ENCODE results near the gene POLR2F.
A peak's percentile ranks its signal among the peaks of the same experiment; 100 is the strongest.

POLR2F gene

DNA sequence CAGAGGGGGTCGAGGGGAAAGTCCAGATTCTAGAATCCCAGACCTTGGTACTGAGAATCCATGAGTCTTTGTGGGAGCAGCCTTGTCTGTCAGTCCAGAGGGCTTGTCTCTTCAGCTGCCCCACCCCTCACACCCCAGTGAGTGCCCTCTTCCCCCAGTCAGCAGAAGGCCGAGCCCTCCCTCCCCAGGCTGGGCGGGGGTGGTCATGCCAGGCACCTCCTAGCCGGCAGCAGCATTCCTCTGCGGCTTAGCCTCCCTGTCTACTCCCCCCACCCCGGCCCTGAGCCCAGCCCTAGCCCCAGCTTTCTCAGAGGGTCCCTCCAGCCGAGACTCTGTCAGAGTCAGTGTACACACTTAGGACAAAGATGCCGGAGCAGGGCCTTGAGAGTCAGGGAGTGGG lies 26.3 kb downstream of the POLR2F start:
- peak in 10 of 58 donors; percentile 32 to 53 (median 42) for DNase-seq

- DNase-seq, result peak in 1 of 58 donors; percentile 36
Measured at GRCh38 chr22:37981282-37982011, 27.9 kb downstream of the POLR2F start.

- DNase-seq, result no peak
Measured at GRCh38 chr22:37982151-37982785, 28.8 kb downstream of the POLR2F start.

DNA sequence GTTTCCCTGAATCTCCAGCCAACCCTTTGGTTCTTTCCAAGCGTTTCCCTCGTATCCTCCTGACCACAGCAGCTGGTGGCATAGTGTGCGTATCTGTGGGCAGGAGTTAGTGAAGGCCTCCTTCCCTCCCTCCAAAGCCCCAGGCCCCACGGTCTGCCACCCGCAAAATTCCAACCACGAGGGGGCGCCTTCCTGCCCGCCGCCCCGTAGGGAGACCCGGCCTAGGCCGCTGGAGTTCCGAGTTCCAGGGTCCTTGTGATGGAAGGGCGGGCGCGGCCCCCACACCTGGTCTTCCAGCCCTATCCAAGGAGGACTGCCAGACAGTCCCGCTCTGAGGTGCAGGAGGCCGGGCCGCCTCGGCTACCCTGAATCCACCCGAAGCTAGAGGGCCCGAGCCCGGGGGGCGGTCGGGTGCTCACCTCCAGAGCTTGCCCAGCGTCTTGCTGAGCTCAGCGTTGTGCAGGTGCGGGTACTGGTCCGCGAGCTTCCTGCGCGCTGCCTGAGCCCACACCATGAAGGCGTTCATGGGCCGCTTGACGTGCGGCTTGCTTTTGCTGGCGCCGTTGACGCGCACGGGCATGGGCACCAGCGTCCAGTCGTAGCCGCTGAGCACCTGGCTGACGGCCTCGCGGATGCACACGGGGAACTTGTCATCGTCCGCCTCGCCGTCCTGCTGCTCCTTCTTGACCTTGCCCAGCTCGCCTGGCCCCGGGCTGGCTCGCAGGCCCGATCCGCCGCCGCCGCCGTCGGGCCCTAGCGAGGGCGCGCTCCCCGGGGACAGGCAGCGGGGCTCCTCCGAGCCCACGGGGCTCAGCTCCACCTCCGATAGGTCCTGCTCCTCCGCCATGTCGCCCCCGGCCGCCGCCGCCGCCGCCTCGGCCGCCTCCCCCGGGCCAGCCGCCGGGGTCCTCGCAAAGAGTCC lies 29.7 kb downstream of the POLR2F start:
- peak in 4 of 58 donors; percentile 27 to 41 (median 37) for DNase-seq

DNA sequence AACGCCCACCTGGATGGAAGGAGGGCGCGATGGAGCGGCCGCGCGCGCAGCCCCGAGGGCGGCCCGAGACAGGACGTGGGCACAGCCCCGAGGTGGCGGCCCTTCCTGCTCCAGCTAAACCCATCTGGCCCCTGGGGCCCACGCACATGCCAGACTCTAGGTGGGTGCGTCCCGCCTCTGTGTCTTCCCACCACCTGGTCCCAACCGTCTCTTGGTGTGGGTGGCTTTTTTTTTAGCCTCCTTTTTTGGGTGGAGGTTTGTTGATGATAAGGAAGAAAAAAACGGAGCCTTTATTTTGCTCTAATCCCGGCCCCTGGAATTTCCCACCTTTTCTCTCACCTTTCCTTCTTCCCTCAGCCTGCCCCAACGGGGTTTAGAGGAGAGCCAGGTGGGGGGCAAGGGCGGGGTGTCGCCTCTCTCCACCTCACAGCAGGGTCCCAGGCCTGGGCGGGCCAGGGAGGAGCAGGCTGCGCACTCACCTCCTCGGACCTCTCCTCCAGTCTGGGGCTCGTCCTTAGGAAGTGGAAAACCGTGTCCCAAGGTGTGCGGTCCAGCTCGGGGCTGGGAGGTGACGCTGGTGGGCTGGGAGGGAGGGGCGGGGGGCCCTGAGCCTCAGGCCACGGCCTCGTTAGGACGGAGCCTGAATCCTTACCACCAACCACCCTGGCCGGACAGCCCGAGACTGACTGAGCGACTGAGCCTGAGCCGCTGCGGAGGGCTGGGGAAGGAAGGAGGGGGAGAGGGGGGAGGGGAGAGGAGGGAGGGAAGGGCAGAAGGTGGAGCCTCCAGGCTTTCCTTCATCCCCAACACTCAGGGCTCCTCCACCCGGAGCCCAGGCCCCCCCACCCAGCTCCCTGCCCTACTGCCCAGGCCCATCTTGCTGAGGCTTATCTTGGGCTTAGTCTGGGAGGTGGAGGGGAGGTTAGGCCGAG lies 30.6 kb downstream of the POLR2F start, which contains the start of gene SOX10:
Gene SOX10, minus strand, starts transcription at position 696 of the 932 bp plus-strand sequence. CDS start 771 bp downstream, outside the sequence.
- DNase-seq, result peak in 46 of 58 donors; percentile 8 to 87 (median 67)

DNA sequence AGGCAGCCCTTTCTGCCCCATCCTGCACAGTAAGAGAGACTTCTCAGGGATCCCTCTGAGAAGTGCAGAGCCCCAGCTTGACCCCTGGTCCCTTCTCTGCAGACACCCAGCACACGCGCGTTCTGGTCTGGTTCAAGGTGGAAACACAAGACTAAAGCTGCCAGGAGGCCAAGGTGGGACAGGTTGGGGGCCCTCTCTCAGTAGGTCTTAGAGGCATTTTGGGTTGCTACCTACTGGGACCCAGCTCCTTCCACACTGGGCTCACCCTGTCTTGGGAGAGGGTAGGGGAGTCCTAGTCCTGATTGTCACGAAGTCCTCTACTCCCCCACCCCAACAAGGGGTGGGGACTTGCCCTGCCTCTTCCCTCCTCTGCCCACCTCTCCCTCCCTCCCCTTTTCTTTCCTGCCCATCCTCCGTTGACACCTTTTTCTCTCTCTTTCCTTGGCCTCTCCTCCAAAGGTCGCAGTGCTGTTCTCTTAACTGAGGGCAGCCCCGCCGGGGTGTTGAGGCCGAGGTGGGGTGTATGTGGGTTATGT lies 31.6 kb downstream of the POLR2F start:
- DNase-seq, result peak in 2 of 58 donors; percentile 62 to 70

DNA sequence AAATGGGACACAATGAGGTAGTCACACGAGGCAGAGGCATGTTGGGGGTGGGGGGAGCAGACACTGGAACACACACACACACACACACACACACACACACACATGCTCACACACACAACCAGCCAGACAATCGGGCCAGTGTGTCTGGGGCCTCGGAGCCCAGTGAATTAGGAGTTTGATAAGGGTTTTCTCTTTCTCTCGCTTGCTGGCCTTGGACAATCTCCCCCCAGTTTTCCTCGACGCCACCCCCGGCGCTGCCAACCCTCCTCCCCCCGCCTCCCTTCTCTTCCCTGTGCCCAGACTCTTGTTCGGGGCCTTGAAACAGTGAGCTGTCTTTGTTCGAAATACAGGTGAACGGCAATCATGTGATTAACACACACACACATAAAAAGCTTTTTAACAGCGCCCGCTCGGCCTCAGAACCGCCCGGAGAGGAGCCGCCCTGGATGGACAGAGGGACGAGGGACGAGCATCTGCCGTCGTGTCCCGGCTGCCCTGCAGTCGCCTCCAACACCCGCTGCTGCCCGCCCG lies 32.3 kb downstream of the POLR2F start:
- DNase-seq, result peak in 51 of 58 donors; percentile 20 to 94 (median 73)

DNA sequence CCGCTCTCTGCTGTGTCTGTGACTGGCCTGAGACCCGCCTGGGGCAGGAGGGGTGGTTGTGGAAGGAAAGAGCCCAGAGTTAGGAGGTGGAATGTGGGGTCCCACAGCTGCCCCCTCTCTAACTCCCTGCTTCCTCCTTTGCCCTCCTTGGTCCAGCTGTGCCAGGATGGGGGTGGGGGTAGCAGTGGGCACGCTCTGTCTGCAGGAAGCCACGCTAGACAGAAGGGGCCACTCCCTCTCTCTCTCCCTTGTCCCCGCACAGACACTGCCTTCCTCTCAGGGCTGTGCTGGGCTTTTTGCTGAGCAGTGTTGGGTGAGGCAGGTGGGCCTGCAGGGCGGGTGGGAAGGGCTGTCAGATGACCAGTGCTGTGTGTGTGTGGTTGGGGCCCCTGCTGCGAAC lies 32.9 kb downstream of the POLR2F start:
- DNase-seq, result peak in 2 of 58 donors; percentile 57 to 66

DNA sequence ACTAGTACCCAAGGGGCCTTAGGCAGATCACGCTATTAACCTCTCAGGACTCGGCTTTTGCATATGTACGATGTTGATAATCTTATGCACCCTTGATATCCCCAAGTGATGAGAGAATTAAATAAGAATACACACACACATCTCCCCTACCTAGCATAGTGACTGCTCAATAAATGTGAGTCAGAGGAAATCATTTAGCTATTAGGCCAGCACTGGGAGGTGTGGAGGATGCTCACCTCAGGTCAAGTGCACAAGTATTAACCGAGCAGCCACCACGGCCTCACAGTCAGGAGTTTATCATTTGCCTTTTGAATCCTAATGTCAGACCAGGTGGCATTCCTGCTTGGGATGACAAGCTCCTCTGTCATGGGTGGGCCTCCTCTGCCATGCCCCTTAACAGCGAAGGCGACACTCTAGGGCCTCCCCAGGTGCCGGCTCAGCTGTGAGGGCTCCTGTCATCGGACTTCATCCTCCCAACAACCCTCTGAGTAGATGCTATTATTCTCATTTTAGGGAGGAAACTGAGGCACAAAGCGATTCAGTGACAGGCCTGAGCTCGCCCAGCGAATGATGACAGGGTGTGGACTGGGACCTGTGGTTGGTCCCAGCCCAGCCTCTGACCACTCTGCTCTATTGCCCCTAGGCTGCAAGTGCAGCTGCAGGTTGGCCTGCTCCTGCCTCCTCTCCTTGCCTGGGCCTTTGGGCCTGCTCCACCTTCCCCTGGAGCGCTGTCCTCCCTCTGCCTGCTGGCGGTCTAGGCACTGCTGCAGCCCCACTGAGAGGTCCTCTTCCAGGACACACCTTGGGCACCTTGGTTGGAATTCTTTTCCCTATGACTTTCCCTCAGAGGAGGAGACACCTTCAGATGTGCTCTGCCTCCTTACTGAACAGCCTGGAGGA lies 35.9 kb downstream of the POLR2F start:
- DNase-seq, result no peak

- DNase-seq, result peak in 1 of 58 donors; percentile 50
Measured at GRCh38 chr22:37990301-37990700, 36.8 kb downstream of the POLR2F start.

- DNase-seq, result no peak
Measured at GRCh38 chr22:37990862-37991261, 37.4 kb downstream of the POLR2F start.

GRCh38 chr22:37991731-37992442 lies 38.4 kb downstream of the POLR2F start:
- no peak for DNase-seq

DNA sequence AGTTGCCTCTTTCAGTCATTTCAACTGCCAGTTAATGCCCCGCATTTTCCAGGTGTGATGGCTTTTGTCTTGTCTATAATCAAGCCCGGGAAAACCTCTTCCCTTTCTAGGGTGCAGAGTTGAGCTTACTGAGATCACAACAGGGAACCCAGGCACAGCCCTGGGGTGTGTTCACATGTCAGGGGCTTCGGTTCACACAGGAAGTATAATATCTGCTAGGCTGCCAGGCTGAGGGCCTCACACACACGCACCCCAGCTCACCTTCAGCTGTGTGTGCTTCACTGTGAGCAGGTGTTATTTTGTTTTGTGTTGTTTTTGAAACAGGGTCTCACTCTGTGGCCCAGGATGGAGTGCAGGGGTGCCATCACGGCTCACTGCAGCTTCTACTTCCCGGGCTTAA lies 40.5 kb downstream of the POLR2F start:
- no peak for DNase-seq

- DNase-seq, result no peak
Measured at GRCh38 chr22:37994982-37995381, 41.5 kb downstream of the POLR2F start.

DNA sequence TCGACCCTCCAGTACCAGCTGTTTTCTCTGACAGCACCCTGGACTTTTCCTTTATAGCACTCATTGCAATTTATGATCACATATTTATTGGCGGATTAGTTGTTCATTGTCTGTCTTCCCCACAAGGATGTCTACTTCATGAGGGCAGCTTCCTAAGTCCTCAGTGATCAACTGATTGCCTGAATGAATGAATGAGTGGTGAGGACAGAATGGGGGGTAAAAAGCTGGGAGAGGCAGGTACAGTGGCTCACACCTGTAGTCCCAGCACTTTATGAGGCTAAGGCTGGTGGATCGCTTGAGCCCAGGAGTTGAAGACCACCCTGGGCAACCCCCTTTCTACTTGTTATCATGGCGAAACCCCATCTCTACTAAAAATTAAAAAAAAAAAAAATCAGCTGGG lies 42.0 kb downstream of the POLR2F start:
- DNase-seq, result no peak

DNA sequence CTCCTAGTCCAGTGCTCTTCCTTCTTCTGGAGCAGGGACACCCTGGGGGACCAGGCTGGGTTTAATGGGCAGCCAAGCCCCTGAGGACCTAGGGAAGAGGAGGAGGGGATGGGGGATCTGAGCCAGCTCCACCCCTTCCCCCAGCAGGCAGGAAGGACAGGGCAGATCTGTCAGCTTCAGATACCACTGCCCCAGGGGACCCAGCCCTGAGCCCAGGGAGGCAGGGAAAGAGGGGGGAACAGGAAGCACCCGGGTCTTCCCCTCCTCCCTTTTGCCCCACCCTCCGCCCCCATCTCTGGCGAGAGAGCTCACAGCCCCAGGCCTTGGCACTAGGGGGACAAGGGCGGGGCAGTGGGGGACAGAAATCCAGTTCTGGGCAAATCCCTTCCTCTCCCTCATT lies 42.6 kb downstream of the POLR2F start:
- DNase-seq, result no peak

- DNase-seq, result no peak
Measured at GRCh38 chr22:37996515-37997246, 43.2 kb downstream of the POLR2F start.
